GM19025 (cell line): Measurements from ENCODE around the gene COMMD6.

Experiments used
- ATAC-seq: cut with Tn5 transposase; IDR thresholded peaks from one replicate; pipeline ENCODE4 v1.9.1; 2021; ENCODE audit warnings: mild to moderate bottlenecking, low read depth, moderate library complexity; ENCODE audit not compliant: unreplicated experiment

COMMD6 gene

DNA sequence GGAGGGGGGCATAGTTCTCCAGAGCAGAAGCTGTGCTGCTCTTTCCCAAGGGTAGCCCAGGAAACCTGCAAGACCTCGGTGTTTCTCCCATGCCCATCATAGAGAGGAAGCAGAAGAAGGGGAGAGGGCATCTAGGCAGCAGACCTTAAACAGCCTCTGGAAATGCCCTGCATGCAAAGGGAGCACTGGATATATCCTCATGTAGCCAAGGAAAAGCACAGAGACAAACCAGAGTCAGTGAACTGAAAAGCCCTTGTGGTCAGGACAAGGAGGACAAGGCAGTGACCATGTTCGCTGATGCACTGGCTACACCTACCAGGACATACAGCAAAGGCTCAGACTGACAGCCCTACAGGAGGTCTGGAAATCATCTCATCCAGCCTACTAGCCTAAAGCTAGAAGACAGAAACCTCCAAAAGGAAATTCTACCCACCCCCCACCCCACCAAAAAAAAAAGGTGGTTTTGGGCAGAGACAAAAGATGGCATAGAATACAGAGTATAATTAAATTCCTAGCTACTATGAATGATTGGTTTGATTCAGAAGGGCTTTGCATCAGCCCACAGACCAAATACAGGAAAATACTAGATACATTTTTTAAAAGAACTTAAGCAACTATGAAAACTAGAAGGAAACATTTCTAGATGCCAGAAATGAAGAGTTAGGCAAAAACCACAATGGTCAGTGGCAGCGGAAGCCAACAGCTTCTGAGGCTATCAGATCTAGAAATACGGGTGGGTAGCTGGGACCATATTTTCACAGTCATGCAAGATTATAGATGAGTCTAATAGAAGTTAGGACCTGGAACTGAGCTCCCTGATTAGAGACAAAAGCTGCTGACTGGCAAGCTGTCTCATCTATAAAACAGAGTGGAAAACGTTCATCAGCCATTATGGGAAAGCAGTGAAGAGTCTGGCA lies 51.2 kb downstream of the COMMD6 start:
- no peak for ATAC-seq

- ATAC-seq: no peak
These were observed 52.2 kb downstream of the COMMD6 start for GRCh38 chr13:75485286-75486062.

DNA sequence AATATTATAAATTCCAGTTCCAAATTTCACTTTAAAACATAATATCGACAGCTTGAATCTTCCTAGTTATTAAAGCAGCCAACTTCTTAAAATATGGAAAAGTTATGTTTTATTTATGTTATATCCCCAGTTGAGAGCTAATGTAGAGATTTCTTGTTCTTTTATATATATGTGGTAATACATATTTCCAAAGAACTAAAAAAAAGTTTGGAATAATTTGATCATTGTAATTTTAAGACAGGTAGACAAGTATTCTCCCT lies 54.9 kb downstream of the COMMD6 start:
- no peak for ATAC-seq

GRCh38 chr13:75482070-75482819 lies 55.4 kb downstream of the COMMD6 start, which contains the start of gene TBC1D4:
TBC1D4 (minus strand) TSS chr13:75482169; CDS start chr13:75481767, 402 bp downstream.
- ATAC-seq: peak; percentile 75

- peak; percentile 25 for ATAC-seq
These were observed 56.2 kb downstream of the COMMD6 start for GRCh38 chr13:75481176-75482069.

DNA sequence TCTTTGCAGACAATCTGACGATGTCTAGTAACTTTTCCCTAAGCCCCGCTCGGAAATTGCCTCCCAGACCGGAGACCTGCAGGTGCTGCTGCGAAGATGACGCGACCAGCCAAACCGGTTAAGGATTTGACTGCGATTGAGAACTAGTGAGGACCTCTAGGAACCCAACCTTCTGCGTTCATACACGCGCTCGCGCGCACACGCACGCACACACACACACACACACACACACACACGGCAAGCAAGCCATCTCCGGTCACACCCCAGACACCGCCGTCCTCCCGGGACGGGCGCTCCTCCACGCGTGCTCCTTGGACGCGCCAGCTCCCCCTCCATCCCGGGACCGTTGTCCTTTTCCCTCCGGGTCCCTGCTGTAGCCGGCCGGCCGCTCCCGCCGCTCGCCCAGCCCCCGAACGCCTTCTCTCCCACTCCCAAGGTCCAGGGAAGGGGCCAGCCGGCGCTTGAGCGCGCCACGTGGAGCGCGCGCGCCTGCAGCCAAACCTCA lies 56.9 kb downstream of the COMMD6 start:
- ATAC-seq: no peak

DNA sequence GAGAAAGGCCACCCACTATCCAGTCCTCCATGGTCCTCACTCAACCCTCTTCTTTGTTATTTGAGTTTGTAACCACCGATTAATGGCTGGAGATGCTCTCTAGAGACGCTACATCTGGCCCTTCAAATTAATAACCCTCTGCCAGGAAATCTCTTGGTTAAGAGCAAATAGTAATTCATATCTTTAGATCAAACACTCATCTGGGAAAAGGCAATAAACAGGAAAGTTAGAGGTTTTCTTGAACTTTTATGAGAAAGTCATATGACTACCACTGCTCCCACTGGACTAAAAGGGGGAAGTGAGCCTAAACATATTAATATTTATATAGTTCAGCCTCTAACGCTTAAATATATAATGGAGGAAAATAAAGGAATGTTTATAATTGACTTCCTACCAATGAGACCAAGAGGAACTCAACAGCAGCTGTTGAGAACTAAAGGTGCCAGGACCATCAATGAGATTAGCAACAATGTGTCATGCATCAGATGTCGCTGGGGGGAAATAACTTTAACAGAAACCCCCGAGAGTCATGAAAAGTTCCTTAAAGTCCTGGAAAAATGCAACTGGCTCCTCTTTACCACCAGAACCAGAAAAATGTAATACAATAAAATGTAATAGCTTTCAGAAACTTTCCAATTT lies 58.4 kb downstream of the COMMD6 start:
- no peak for ATAC-seq

- no peak for ATAC-seq
These were observed 59.0 kb downstream of the COMMD6 start for GRCh38 chr13:75478659-75479058.
